Measurements from ENCODE around the gene SP140L.

Gene SP140L

DNA sequence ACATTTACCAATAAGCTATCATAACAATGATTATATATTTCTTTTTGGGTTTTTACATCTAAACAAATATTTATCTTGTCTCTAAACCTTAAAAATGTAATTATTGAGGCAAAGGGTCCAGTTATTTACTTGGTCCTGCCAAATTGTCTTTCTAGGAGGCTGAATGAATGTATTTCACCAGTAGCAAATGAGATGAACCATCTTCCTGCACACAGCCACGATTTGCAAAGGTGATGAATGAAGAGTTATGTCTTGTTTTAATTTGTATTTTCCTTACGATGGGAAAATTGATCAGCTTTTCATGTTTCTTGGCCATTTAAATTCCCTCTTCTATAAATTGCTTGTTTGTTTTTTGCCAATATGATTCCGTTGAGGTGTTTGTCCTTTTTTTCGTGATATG, 90.4 kb downstream of the SP140L start:
- Histone ChIP-seq H3K4me1 (peaks cover 36 to 86% (median 48%) of the 10 kb centered on the region in 10 experiments), H3K27me3 (no peaks in the 10 kb centered on the region), H3K4me3 (peak overlapping the region; percentile 18 to 87 (median 78); a peak in 19 of 20 replicates), H3K9ac (peak overlapping the region in 8 of 11 experiments; percentile 28 to 95 (median 45); a peak in 14 of 22 replicates), H3K9me3 (replicated peaks in 1 of 11) (no peaks in the 10 kb centered on the region), H3K4me2 (peak overlapping the region; percentile 78 to 98 (median 93)), H4K20me1 (peaks cover 0 to 51% (median 6%) of the 10 kb centered on the region in 11 experiments; a peak in 12 of 22 replicates), H3K36me3 (peaks cover 4 to 40% (median 24%) of the 10 kb centered on the region in 11 experiments; a peak in 21 of 22 replicates), H3K27ac (no peak overlapping the region; a peak in 1 of 22 replicates)
- no peak for TF ChIP-seq Cebpa-rat (IDR thresholded peaks at IDR 0.05)

- no peak for TF ChIP-seq Cebpa-rat (IDR thresholded peaks at IDR 0.05)
- H3K4me3 ChIP-seq = peak overlapping the region in 8 of 10 experiments; percentile 10 to 87 (median 80); a peak in 14 of 20 replicates
Observed at GRCh38 chr2:230418341-230419016, 91.5 kb downstream of the SP140L start.

DNA sequence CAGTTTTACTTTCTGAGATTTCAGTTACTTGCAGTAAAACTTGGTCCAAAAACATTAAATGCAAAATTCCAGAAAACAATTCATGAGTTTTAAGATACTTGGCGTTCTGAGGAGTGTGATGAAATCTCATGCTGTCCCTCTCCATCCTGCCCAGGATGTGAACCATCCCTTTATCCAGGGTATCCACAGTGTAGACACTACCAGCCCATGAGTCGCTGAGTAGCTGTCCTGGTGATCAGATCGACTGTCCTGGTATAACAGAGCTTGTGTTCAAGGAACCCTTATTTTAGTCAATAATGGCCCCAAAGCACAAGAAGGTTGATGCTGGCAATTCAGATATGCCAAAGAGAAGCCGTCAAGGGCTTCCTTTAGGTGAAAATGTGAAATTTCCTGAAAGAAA, 92.2 kb downstream of the SP140L start:
- Histone ChIP-seq H3K36me3 (peaks cover 19 to 55% (median 39%) of the 10 kb centered on the region in 11 experiments), H3K9ac (no peak overlapping the region), H4K20me1 (peaks cover 0 to 69% (median 14%) of the 10 kb centered on the region in 11 experiments; a peak in 13 of 22 replicates), H3K4me3 (peak overlapping the region in 2 of 10 experiments; percentile 79 to 87; a peak in 5 of 20 replicates), H3K4me1 (peaks cover 30 to 84% (median 40%) of the 10 kb centered on the region in 10 experiments), H3K27ac (no peak overlapping the region), H3K4me2 (peak overlapping the region in 9 of 11 experiments; percentile 1 to 98 (median 87); a peak in 14 of 22 replicates), H3K27me3 (no peaks in the 10 kb centered on the region), H3K9me3 (replicated peaks in 1 of 11) (0 out of 22 replicates have a peak, but pooled peaks cover 0 to 3% (median 0%) of the 10 kb centered on the region in 11 experiments)
- TF ChIP-seq Cebpa-rat (IDR thresholded peaks at IDR 0.05) = no peak

More at GRCh38 chr2:230418341-230419016, 91.5 kb downstream of the SP140L start:
- Histone ChIP-seq H3K27ac (peak overlapping the region in 5 of 11 experiments; percentile 2 to 55 (median 12); a peak in 5 of 22 replicates), H3K4me2 (peak overlapping the region; percentile 78 to 98 (median 93)), H3K9ac (peak overlapping the region in 7 of 11 experiments; percentile 28 to 95 (median 51); a peak in 13 of 22 replicates), H3K4me1 (peaks cover 30 to 84% (median 40%) of the 10 kb centered on the region in 10 experiments), H4K20me1 (peaks cover 0 to 62% (median 7%) of the 10 kb centered on the region in 11 experiments; a peak in 12 of 22 replicates), H3K36me3 (peaks cover 12 to 48% (median 32%) of the 10 kb centered on the region in 11 experiments; a peak in 21 of 22 replicates), H3K9me3 (replicated peaks in 1 of 11) (no peaks in the 10 kb centered on the region), H3K27me3 (no peaks in the 10 kb centered on the region)

DNA sequence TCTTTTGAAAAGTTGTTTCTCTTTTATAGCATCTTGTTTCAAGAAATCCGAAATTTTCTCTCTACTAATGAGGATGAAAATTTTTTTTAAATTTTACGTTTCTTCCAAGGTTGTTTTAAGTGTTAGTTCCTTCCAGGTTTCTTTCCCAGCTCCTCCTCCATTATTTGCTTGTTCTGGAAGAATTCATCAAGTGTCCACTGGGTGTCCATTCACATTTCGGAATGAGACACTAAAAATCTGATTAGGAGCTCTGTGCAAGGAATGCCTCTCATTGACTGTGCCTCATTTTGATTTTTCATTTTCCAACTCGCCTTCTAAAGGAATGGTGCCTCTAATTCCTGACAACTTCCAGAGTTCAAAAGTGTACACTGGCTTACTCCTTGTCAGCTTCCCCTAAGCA, 95.2 kb downstream of the SP140L start:
- Histone ChIP-seq H4K20me1 (peaks cover 0 to 98% (median 19%) of the 10 kb centered on the region in 11 experiments; a peak in 13 of 22 replicates), H3K36me3 (peaks cover 28 to 77% (median 53%) of the 10 kb centered on the region in 11 experiments), H3K9me3 (replicated peaks in 1 of 11) (peaks cover 2 to 16% (median 4%) of the 10 kb centered on the region in 11 experiments; a peak in 19 of 22 replicates)

GRCh38 chr2:230423851-230424458, 97.0 kb downstream of the SP140L start:
- peaks cover 46 to 90% (median 67%) of the 10 kb centered on the region in 11 experiments for H3K36me3 ChIP-seq
- no peaks in the 10 kb centered on the region for H3K27me3 ChIP-seq
- no peak for TF ChIP-seq Cebpa-rat (IDR thresholded peaks at IDR 0.05)
- H3K9me3 ChIP-seq (replicated peaks in 1 of 11) = peaks cover 19 to 34% (median 22%) of the 10 kb centered on the region in 11 experiments
- H4K20me1 ChIP-seq = peaks cover 0 to 85% (median 19%) of the 10 kb centered on the region in 11 experiments; a peak in 13 of 22 replicates
- H3K4me3 ChIP-seq = no peak overlapping the region
- peak overlapping the region in 2 of 11 experiments; percentile 26 to 37; a peak in 4 of 22 replicates for H3K4me2 ChIP-seq
- H3K4me1 ChIP-seq = peaks cover 0 to 70% (median 8%) of the 10 kb centered on the region in 10 experiments; a peak in 13 of 20 replicates
- no peak overlapping the region for H3K9ac ChIP-seq
- no peak overlapping the region for H3K27ac ChIP-seq

More for the DNA sequence above, 95.2 kb downstream of the SP140L start:
- TF ChIP-seq Cebpa-rat (IDR thresholded peaks at IDR 0.05) = no peak
- Histone ChIP-seq H3K4me2 (peak overlapping the region in 2 of 11 experiments; percentile 7 to 28; a peak in 2 of 22 replicates), H3K4me1 (peaks cover 16 to 86% (median 26%) of the 10 kb centered on the region in 10 experiments), H3K27me3 (no peaks in the 10 kb centered on the region), H3K9ac (no peak overlapping the region), H3K27ac (no peak overlapping the region), H3K4me3 (no peak overlapping the region)

DNA sequence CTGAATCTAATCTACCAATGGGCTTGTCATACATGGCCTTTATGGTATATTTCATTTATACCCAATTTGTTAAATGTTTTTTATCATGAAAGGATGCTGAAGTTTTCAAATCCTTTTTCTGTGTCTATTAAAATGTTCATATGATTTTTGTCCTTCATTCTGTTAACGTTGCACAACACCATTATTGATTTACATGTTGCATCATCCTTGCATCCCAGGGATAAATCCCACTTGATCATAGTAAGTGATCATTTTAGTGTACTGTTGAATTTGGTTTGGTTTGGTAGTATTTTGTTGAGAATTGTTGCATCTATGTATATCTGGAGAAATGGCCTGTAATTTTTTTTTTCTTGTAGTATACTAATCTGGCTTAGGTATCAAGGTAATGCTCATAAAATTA, 98.4 kb downstream of the SP140L start:
- H3K4me1 ChIP-seq = peaks cover 0 to 61% (median 0%) of the 10 kb centered on the region in 10 experiments; a peak in 9 of 20 replicates
- H3K9me3 ChIP-seq (replicated peaks in 1 of 11) = peaks cover 33 to 49% (median 36%) of the 10 kb centered on the region in 11 experiments
- H3K4me2 ChIP-seq = peak overlapping the region in 1 of 11 experiments; percentile 24; a peak in 1 of 22 replicates
- H3K27ac ChIP-seq = no peak overlapping the region
- TF ChIP-seq Cebpa-rat (IDR thresholded peaks at IDR 0.05) = 0 out of 22 replicates have a peak, but pooled peaks of 1 of the 11 experiments have one; percentile 54
- no peak overlapping the region for H3K9ac ChIP-seq
- H3K27me3 ChIP-seq = no peaks in the 10 kb centered on the region
- H4K20me1 ChIP-seq = peaks cover 0 to 77% (median 23%) of the 10 kb centered on the region in 11 experiments; a peak in 12 of 22 replicates
- peaks cover 60 to 94% (median 81%) of the 10 kb centered on the region in 11 experiments for H3K36me3 ChIP-seq
- H3K4me3 ChIP-seq = no peak overlapping the region

- H3K4me3 ChIP-seq = no peak overlapping the region
- peaks cover 35 to 71% (median 66%) of the 10 kb centered on the region in 11 experiments for H3K9me3 ChIP-seq (replicated peaks in 1 of 11)
- peaks cover 0 to 46% (median 7%) of the 10 kb centered on the region in 10 experiments; a peak in 10 of 20 replicates for H3K4me1 ChIP-seq
- TF ChIP-seq Cebpa-rat (IDR thresholded peaks at IDR 0.05) = no peak
- H3K36me3 ChIP-seq = peaks cover 65 to 95% (median 72%) of the 10 kb centered on the region in 11 experiments
- H3K9ac ChIP-seq = no peak overlapping the region
- no peak overlapping the region for H3K4me2 ChIP-seq
- no peaks in the 10 kb centered on the region for H3K27me3 ChIP-seq
- H3K27ac ChIP-seq = no peak overlapping the region
- peaks cover 0 to 73% (median 16%) of the 10 kb centered on the region in 11 experiments; a peak in 12 of 22 replicates for H4K20me1 ChIP-seq
Observed at GRCh38 chr2:230429513-230429912, 102.5 kb downstream of the SP140L start.
